Activated CD8-positive, alpha-beta T cell treated with anti-CD3 and anti-CD28 coated beads for 36 hours (primary cell): ENCODE data around the gene PCBP2. TPM values are rescaled to one million over a fixed set of nuclear protein-coding genes. Genes with fewer than 3 reads are reported as not detected.
A peak's percentile ranks its signal among the peaks of the same experiment; 100 is the strongest.

Source experiments
- ATAC-seq: fragments of 200-7000 bp; cut with Tn5 transposase; one replicate; pipeline ENCODE4 v1.10.0; 2021; ENCODE audit warnings: mild to moderate bottlenecking, moderate library complexity
- CTCF ChIA-PET: fragments of 350-600 bp; sonication (Branson Sonifier 250); formaldehyde crosslinking; loops from one replicate; lab custom pipeline; 2021; ENCODE audit warnings: antibody characterized with exemption; lab: Charles Lee
- POLR2A ChIA-PET: fragments of 350-600 bp; sonication (Branson Sonifier 250); formaldehyde crosslinking; loops from one replicate; lab custom pipeline; 2021; ENCODE audit warnings: antibody characterized with exemption; lab: Charles Lee
- DNase-seq: peaks from one replicate; pipeline ENCODE4 v3.0.0-alpha.2; 2020
- H3K27ac Mint-ChIP-seq: one replicate; pipeline ENCODE4 v1.8.0; 2021; ENCODE audit warnings: mild to moderate bottlenecking, mixed read lengths
- H3K27me3 Mint-ChIP-seq: one replicate; pipeline ENCODE4 v1.8.0; 2021; ENCODE audit warnings: mixed read lengths
- H3K36me3 Mint-ChIP-seq: one replicate; pipeline ENCODE4 v1.8.0; 2021; ENCODE audit warnings: low read depth, mixed read lengths
- H3K4me1 Mint-ChIP-seq: one replicate; pipeline ENCODE4 v1.8.0; 2021; ENCODE audit warnings: low read depth, mixed read lengths
- H3K4me3 Mint-ChIP-seq: one replicate; pipeline ENCODE4 v1.8.0; 2021; ENCODE audit warnings: mild to moderate bottlenecking, moderate library complexity, mixed read lengths
- H3K9me3 Mint-ChIP-seq: one replicate; pipeline ENCODE4 v1.8.0; 2021; ENCODE audit warnings: mixed read lengths
- intact Hi-C: fragments of 100-400 bp; cut with micrococcal nuclease; formaldehyde crosslinking; loops from one replicate; pipeline ENCODE4 v1.10.0; 2022
- total RNA-seq, 2 experiments: library from RNA; stranded (reverse); gene quantifications; one replicate each; pipeline ENCODE4 v1.2.3, GENCODE V29; 2021
- TF ChIP-seq, protein P1 (sequence below): fragments of 200-600 bp; IDR thresholded peaks from one replicate; pipeline ENCODE4 v1.8.0; 2022; ENCODE audit warnings: antibody characterized with exemption, mild to moderate bottlenecking

PCBP2 gene
- total RNA-seq, 2 experiments from 2014 or later, result 958 to 973 TPM

- POLR2A ChIA-PET, result interaction anchor here (54.1 kb wide), 1 partner anchor 39 kb away, joined by 1494 read pairs; the partner anchor contains the start of gene PCBP2
- Mint-ChIP-seq H3K27me3 (no peaks in the 10 kb centered on the region), H3K4me3 (no peak within 1 kb of the TSS), H3K27ac (no peak within 1 kb of the TSS), H3K36me3 (peaks cover 3% of the 10 kb centered on the region), H3K4me1 (peaks cover 23% of the 10 kb centered on the region), H3K9me3 (no peaks in the 10 kb centered on the region)
- no peak for ATAC-seq
- no peak for DNase-seq
- intact Hi-C loops, result loop anchor here (5.0 to 10.0 kb wide), 2 partner anchors 35 to 152 kb away; no protein-coding TSS in a partner anchor
- CTCF ChIA-PET, result interaction anchor here (0.7 to 4.8 kb wide), 9 partner anchors 13 to 186 kb away, joined by 3 to 66 read pairs (median 13); partner anchors contain the start of gene AAAS
- TF ChIP-seq, protein P1, sequence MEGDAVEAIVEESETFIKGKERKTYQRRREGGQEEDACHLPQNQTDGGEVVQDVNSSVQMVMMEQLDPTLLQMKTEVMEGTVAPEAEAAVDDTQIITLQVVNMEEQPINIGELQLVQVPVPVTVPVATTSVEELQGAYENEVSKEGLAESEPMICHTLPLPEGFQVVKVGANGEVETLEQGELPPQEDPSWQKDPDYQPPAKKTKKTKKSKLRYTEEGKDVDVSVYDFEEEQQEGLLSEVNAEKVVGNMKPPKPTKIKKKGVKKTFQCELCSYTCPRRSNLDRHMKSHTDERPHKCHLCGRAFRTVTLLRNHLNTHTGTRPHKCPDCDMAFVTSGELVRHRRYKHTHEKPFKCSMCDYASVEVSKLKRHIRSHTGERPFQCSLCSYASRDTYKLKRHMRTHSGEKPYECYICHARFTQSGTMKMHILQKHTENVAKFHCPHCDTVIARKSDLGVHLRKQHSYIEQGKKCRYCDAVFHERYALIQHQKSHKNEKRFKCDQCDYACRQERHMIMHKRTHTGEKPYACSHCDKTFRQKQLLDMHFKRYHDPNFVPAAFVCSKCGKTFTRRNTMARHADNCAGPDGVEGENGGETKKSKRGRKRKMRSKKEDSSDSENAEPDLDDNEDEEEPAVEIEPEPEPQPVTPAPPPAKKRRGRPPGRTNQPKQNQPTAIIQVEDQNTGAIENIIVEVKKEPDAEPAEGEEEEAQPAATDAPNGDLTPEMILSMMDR, result no peak
Measured at GRCh38 chr12:53506881-53507602, 55.1 kb downstream of the PCBP2 start, which contains the start of gene NPFF. Gene NPFF (minus strand): TSS chr12:53507484. CDS start chr12:53507474, 10 bp downstream.

DNA sequence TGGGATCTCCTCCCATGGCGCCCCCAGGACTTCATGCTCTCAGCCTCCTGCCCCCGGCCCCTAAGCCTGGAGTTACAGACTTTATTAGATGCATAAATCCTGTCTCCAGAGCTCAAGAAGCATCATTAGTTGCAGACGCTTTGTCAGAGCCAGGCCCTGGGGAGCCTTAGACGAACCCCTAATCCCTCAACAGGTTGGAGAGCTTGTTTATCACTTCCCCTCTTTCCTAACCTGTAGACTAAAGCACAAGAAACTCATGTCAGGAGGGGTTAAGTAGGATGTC, 55.6 kb downstream of the PCBP2 start:
- Mint-ChIP-seq H3K4me1 (peaks cover 20% of the 10 kb centered on the region), H3K27me3 (no peaks in the 10 kb centered on the region), H3K27ac (no peak overlapping the region), H3K4me3 (no peak overlapping the region), H3K36me3 (peaks cover 3% of the 10 kb centered on the region), H3K9me3 (no peaks in the 10 kb centered on the region)
- TF ChIP-seq, protein P1, result no peak
- ATAC-seq (no peak), DNase-seq (no peak)
- CTCF ChIA-PET, result interaction anchor here (0.7 to 4.8 kb wide), 13 partner anchors 11 to 187 kb away, joined by 3 to 66 read pairs (median 10); partner anchors contain the start of genes AAAS and ATP5MC2
- POLR2A ChIA-PET, result interaction anchor here (54.1 kb wide), 1 partner anchor 40 kb away, joined by 1494 read pairs; the partner anchor contains the start of gene PCBP2
- intact Hi-C loops, result loop anchor here (5.0 to 10.0 kb wide), 2 partner anchors 35 to 153 kb away; no protein-coding TSS in a partner anchor

- ATAC-seq, result peak; percentile 100
- peaks cover 3% of the 10 kb centered on the region for H3K36me3 Mint-ChIP-seq
- ChIA-PET POLR2A (interaction anchor here (0.6 to 54.1 kb wide), 4 partner anchors 13 to 156 kb away, joined by 3 to 1494 read pairs (median 4); partner anchors contain the start of gene PCBP2), CTCF (interaction anchor here (0.6 to 4.8 kb wide), 39 partner anchors 8 to 297 kb away, joined by 3 to 66 read pairs (median 5); partner anchors contain the start of genes AAAS, ATP5MC2, MAP3K12 and TARBP2)
- H3K4me1 Mint-ChIP-seq, result peaks cover 12% of the 10 kb centered on the region
- peak overlapping the region; percentile 58 for H3K27ac Mint-ChIP-seq
- DNase-seq, result peak; percentile 93
- TF ChIP-seq, protein P1, result peak; percentile 92
- H3K4me3 Mint-ChIP-seq, result no peak overlapping the region
- no peaks in the 10 kb centered on the region for H3K9me3 Mint-ChIP-seq
- H3K27me3 Mint-ChIP-seq, result no peaks in the 10 kb centered on the region
- intact Hi-C loops, result loop anchor here (5.0 to 10.0 kb wide), 2 partner anchors 36 to 154 kb away; no protein-coding TSS in a partner anchor
Measured at GRCh38 chr12:53508534-53509170, 56.8 kb downstream of the PCBP2 start.

DNA sequence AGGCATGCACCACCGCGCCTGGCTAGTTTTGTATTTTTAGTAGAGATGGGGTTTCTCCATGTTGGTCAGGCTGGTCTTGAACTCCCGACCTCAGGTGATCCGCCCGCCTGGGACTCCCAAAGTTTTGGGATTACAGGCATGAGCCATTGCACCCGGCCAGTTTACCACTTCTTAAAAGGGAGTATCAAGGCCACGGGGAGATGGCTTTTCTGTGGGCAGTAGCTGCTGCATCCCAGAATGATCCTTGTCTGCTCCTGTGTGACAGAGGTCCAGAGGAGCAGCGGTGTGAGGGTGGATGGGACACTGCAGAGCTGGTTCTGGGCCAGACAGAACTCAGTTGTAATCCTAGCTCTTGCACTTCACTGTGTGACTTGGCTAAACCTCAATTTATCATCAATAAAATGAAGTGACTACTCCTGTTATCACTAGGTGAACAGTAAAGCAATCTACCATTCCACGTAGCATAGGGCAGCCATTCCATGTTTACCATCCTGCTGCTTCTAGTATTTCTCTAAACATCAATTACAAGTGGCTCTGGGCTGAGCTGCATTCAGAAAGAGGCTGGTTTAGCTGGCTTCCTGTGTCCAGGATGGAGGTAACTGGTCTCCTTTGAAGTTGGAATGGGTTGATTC, 58.4 kb downstream of the PCBP2 start:
- ATAC-seq, result no peak
- Mint-ChIP-seq H3K4me1 (peaks cover 10% of the 10 kb centered on the region), H3K4me3 (no peak overlapping the region), H3K9me3 (no peaks in the 10 kb centered on the region), H3K36me3 (peaks cover 12% of the 10 kb centered on the region), H3K27ac (no peak overlapping the region), H3K27me3 (no peaks in the 10 kb centered on the region)
- ChIA-PET CTCF (interaction anchor here (1.1 to 4.8 kb wide), 10 partner anchors 9 to 237 kb away, joined by 3 to 66 read pairs (median 6); partner anchors contain the start of genes AAAS and TARBP2), POLR2A (interaction anchor here (1.2 to 54.1 kb wide), 2 partner anchors 9 to 43 kb away, joined by 3 to 1494 read pairs; partner anchors contain the start of genes PCBP2 and TARBP2)
- TF ChIP-seq, protein P1, result no peak
- intact Hi-C loops, result no loop called here
- no peak for DNase-seq
